H1 (cell line): ENCODE data around the gene ZNF576. TPM values are rescaled to one million over a fixed set of nuclear protein-coding genes. Genes with fewer than 3 reads are reported as not detected.

Experiments used
- CEBPB ChIP-seq: IDR thresholded peaks from 2 replicates; pipeline ENCODE4 v1.6.1; 2012; ENCODE audit warnings: low read depth, low read length
- CHD1 ChIP-seq: IDR thresholded peaks from 2 replicates; pipeline ENCODE4 v1.6.1; 2012; ENCODE audit warnings: low read depth, low read length, improper control_type of control experiment
- E2F6 ChIP-seq: IDR thresholded peaks from 2 replicates; pipeline ENCODE4 v1.6.1; 2012; ENCODE audit warnings: inconsistent platforms
- EP300 ChIP-seq, 2 experiments: IDR thresholded peaks; 1 replicate in 1 of 2; 2 replicates in 1 of 2; pipeline ENCODE4 v1.6.1; 2011 to 2012; ENCODE audit warnings: low read depth in 2 of 2, low read length in 2 of 2, mild to moderate bottlenecking in 2 of 2, borderline replicate concordance in 1 of 2, inconsistent platforms in 1 of 2, moderate library complexity in 1 of 2
- EZH2 ChIP-seq: fragments of 200-600 bp; sonication (generic); IDR thresholded peaks from 2 replicates; pipeline ENCODE4 v1.7.1; 2012; ENCODE audit warnings: low read depth, mild to moderate bottlenecking, moderate library complexity, low read length, inconsistent platforms; ENCODE audit not compliant: severe bottlenecking
- GTF2F1 ChIP-seq: IDR thresholded peaks from 2 replicates; pipeline ENCODE4 v1.6.1; 2012; ENCODE audit warnings: low read depth, low read length, improper control_type of control experiment, borderline replicate concordance
- JUN ChIP-seq: IDR thresholded peaks from 2 replicates; pipeline ENCODE4 v1.6.1; 2011; ENCODE audit warnings: low read depth, mild to moderate bottlenecking, improper control_type of control experiment, low read length
- JUND ChIP-seq: IDR thresholded peaks from 2 replicates; pipeline ENCODE4 v1.6.1; 2011; ENCODE audit warnings: mild to moderate bottlenecking, improper control_type of control experiment, low read length
- KDM4A ChIP-seq: IDR thresholded peaks from one replicate; pipeline ENCODE4 v1.7.1; 2012; ENCODE audit warnings: low read depth, mild to moderate bottlenecking, moderate library complexity, low read length, inconsistent platforms; ENCODE audit not compliant: severe bottlenecking
- MAFK ChIP-seq: IDR thresholded peaks from 2 replicates; pipeline ENCODE4 v1.6.1; 2012; ENCODE audit warnings: low read depth, mild to moderate bottlenecking, improper control_type of control experiment, low read length
- NANOG ChIP-seq: IDR thresholded peaks from 2 replicates; pipeline ENCODE4 v1.6.1; 2011; ENCODE audit warnings: low read length, low read depth, mild to moderate bottlenecking, inconsistent platforms; ENCODE audit not compliant: insufficient read depth, poor library complexity, severe bottlenecking
- POU5F1 ChIP-seq: IDR thresholded peaks from 2 replicates; pipeline ENCODE4 v1.6.1; 2011; ENCODE audit warnings: low read depth, mild to moderate bottlenecking, low read length, moderate library complexity
- RBBP5 ChIP-seq: IDR thresholded peaks from 2 replicates; pipeline ENCODE4 v1.7.1; 2012; ENCODE audit warnings: low read depth, mild to moderate bottlenecking, inconsistent platforms, low read length, moderate library complexity, borderline replicate concordance
- RFX5 ChIP-seq: IDR thresholded peaks from 2 replicates; pipeline ENCODE4 v1.6.1; 2011; ENCODE audit warnings: low read depth, low read length, improper control_type of control experiment, borderline replicate concordance
- SAP30 ChIP-seq: fragments of 300-600 bp; sonication (generic); IDR thresholded peaks from 2 replicates; pipeline ENCODE4 v1.7.1; 2012; ENCODE audit warnings: low read length, moderate library complexity, mild to moderate bottlenecking, inconsistent platforms; ENCODE audit not compliant: insufficient read depth, insufficient replicate concordance
- SIN3A ChIP-seq, 2 experiments: IDR thresholded peaks in 1 of 2; conservative IDR thresholded peaks in 1 of 2; 2 replicates each; pipeline ENCODE4 v1.6.1; 2011 to 2012; ENCODE audit warnings: low read length in 2 of 2, improper control_type of control experiment in 1 of 2, low read depth in 1 of 2, mild to moderate bottlenecking in 1 of 2
- SIRT6 ChIP-seq: IDR thresholded peaks from one replicate; pipeline ENCODE4 v1.7.1; 2012; ENCODE audit warnings: low read length, inconsistent platforms
- SIX5 ChIP-seq: IDR thresholded peaks from 2 replicates; pipeline ENCODE4 v1.6.1; 2011; ENCODE audit warnings: mild to moderate bottlenecking, low read depth, low read length
- SP1 ChIP-seq: IDR thresholded peaks from 2 replicates; pipeline ENCODE4 v1.6.1; 2011; ENCODE audit warnings: low read depth, low read length
- SP4 ChIP-seq: IDR thresholded peaks from 2 replicates; pipeline ENCODE4 v1.6.1; 2012; ENCODE audit warnings: low read length, inconsistent platforms
- TAF1 ChIP-seq: IDR thresholded peaks from 2 replicates; pipeline ENCODE4 v1.6.1; 2011; ENCODE audit warnings: mild to moderate bottlenecking, low read depth, low read length
- TBP ChIP-seq: IDR thresholded peaks from 2 replicates; pipeline ENCODE4 v1.6.1; 2011; ENCODE audit warnings: low read depth, low read length, improper control_type of control experiment
- TCF12 ChIP-seq: IDR thresholded peaks from 2 replicates; pipeline ENCODE4 v1.6.1; 2011; ENCODE audit warnings: low read depth, mild to moderate bottlenecking, low read length
- TEAD4 ChIP-seq: IDR thresholded peaks from 2 replicates; pipeline ENCODE4 v1.6.1; 2012; ENCODE audit warnings: low read depth, low read length, inconsistent platforms, mixed read lengths
- polyA plus RNA-seq, 7 experiments: library from polyadenylated mRNA; depleted of rRNA in 3 of 7; stranded (reverse) in 5 of 7; unstranded in 2 of 7; fragments of >200 nt in 5 of 7; fragments of 200-250 nt in 2 of 7; gene quantifications; 1 replicate in 5 of 7; 2 replicates in 1 of 7; 4 replicates in 1 of 7; pipeline versions ENCODE4 v1.2.1 to v1.2.3, GENCODE V29; 2011 to 2013; ENCODE audit warnings: missing spikeins in 2 of 7, mixed read lengths in 2 of 7
- total RNA-seq: library from RNA; stranded (reverse); fragmentation: NEBNext Ultra II Directional; extraction: Animal tissue kit (Norgen Biotek cat#: 25700); gene quantifications from 2 replicates; pipeline ENCODE4 v1.2.1, GENCODE V29; 2021
- TF ChIP-seq, protein P1 (sequence below): IDR thresholded peaks from 2 replicates; pipeline ENCODE4 v1.6.1; 2011; ENCODE audit warnings: low read depth, mild to moderate bottlenecking, low read length; ENCODE audit not compliant: insufficient read depth

The ZNF576 gene
- total and polyA plus RNA-seq, 2 of the 8 experiments (the other 6 are each of a cell fraction or from before 2014, with no cell fraction given) = 13.6 to 32.4 TPM

DNA sequence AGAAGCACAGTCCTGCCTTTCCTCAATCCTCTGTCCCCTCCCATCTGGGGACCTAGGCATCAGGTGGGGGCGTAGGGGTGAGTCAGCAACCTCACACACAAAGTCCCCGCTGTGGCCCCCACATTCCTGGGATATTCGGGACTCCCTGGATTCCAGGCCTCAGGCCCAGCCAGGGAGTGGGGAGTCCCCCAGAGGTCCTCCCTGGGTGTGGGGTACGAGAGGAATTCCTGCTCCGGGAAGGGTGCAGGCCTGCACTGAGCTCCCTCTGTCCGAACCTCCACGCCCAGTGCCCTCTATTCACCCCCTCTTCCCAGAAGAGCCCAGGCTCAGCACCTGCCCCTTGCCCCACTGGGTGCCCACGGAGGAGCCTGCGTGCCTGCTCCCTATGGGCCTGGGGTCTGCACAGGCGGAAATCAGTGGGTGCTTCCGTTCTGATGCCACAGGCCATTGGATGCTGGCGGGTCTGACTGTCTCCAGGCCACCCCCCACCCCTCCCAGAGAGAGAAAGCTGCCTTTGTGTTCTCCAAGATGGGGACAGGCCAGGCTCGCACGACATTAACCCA, 39.8 kb downstream of the ZNF576 start (continued):
- no peak for TF ChIP-seq E2F6
- no peak for TF ChIP-seq RFX5
- peak; percentile 96 for TF ChIP-seq TEAD4
- TF ChIP-seq EZH2 = no peak
- TF ChIP-seq NANOG = no peak
- TF ChIP-seq SP4 = no peak
- TF ChIP-seq EP300 (IDR thresholded peaks at IDR 0.05; ENCODE audit: borderline replicate concordance in 1 of 2, low read depth in 2 of 2, low read length in 2 of 2) = 0 out of 3 replicates have a peak, but pooled peaks of 1 of the 2 experiments have one; percentile 75
- peak; percentile 61; the same call in 1 of the 2 replicates for TF ChIP-seq MAFK
- peak; percentile 85; the same call in 1 of the 2 replicates for TF ChIP-seq JUND
- no peak for TF ChIP-seq SAP30
- TF ChIP-seq SIN3A (conservative IDR thresholded peaks at IDR 0.05 in 1 of 2, IDR thresholded peaks at IDR 0.05 in 1 of 2; ENCODE audit: low read depth in 1 of 2, low read length in 2 of 2) = no peak
- TF ChIP-seq TAF1 = no peak
- no peak for TF ChIP-seq SIRT6
- TF ChIP-seq POU5F1 = no peak
- no peak for TF ChIP-seq KDM4A
- no peak for TF ChIP-seq CHD1
- no peak for TF ChIP-seq TBP
- TF ChIP-seq CEBPB = no peak
- TF ChIP-seq SP1 = peak; percentile 72; the same call in 1 of the 2 replicates
- TF ChIP-seq TCF12 = no peak
- no peak; the same call in 1 of the 2 replicates for TF ChIP-seq RBBP5
- no peak for TF ChIP-seq JUN
- TF ChIP-seq, protein P1, sequence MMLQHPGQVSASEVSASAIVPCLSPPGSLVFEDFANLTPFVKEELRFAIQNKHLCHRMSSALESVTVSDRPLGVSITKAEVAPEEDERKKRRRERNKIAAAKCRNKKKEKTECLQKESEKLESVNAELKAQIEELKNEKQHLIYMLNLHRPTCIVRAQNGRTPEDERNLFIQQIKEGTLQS = no peak
- no peak for TF ChIP-seq SIX5
- no peak for TF ChIP-seq GTF2F1
